Stimulated activated CD4-positive, alpha-beta T cell treated with anti-CD3 and anti-CD28 coated beads, TNF-alpha, amount 100 ng/mL, for 48 hours (primary cell): ENCODE results near the gene FOXK2.

ENCODE experiments used
- DNase-seq, 3 donors: peaks; one replicate each; pipeline ENCODE4 v3.0.0-alpha.2; 2020; ENCODE audit warnings: low read depth in 3 of 3

Gene FOXK2

GRCh38 chr17:82639628-82640027, 120.1 kb downstream of the FOXK2 start:
- DNase-seq, result no peak

- DNase-seq, result no peak
These were observed 120.5 kb downstream of the FOXK2 start for GRCh38 chr17:82640036-82640435.

- no peak for DNase-seq
These were observed 122.5 kb downstream of the FOXK2 start for GRCh38 chr17:82642022-82642421.

GRCh38 chr17:82644148-82644547, 124.6 kb downstream of the FOXK2 start:
- no peak for DNase-seq

GRCh38 chr17:82645516-82645915, 126.0 kb downstream of the FOXK2 start:
- no peak for DNase-seq

GRCh38 chr17:82647593-82648164, 128.1 kb downstream of the FOXK2 start:
- peak; percentile 17 to 27 (median 18) for DNase-seq

- DNase-seq, result peak; percentile 77 to 88 (median 86)
These were observed 128.7 kb downstream of the FOXK2 start, which contains the start of gene WDR45B for GRCh38 chr17:82648165-82648668. Gene WDR45B (minus strand): TSS chr17:82648444. CDS start chr17:82648340, 104 bp downstream.

- peak in 1 of 3 donors; percentile 8 for DNase-seq
These were observed 129.3 kb downstream of the FOXK2 start for GRCh38 chr17:82648742-82649331.

- DNase-seq, result no peak
These were observed 130.1 kb downstream of the FOXK2 start for GRCh38 chr17:82649501-82650261.

GRCh38 chr17:82650723-82651122, 131.2 kb downstream of the FOXK2 start:
- DNase-seq, result no peak

GRCh38 chr17:82653651-82654528, 134.4 kb downstream of the FOXK2 start:
- DNase-seq, result no peak
